A673 (cell line): Measurements from ENCODE around the gene VPS13D.

Source experiments
- CTCF ChIP-seq: fragments of 300-800, 200-600 bp; sonication (generic); conservative IDR thresholded peaks from 2 replicates; pipeline ENCODE4 v1.5.1; 2017; ENCODE audit warnings: low read depth, mild to moderate bottlenecking, antibody characterized with exemption, low read length, moderate library complexity, mixed read lengths
- EZH2 ChIP-seq: fragments of 200-600 bp; sonication (generic); IDR thresholded peaks from 2 replicates; pipeline ENCODE4 v1.6.1; 2017; ENCODE audit warnings: borderline replicate concordance, low read depth, mild to moderate bottlenecking, mixed read lengths, antibody characterized with exemption, low read length; ENCODE audit not compliant: poor library complexity, severe bottlenecking

GRCh38 chr1:12436345-12436658 lies 206.5 kb downstream of the VPS13D start:
- TF ChIP-seq CTCF (no peak), EZH2 (no peak)
